Adipocyte (in vitro differentiated cells): Measurements from ENCODE around the gene KISS1R.
"Not testable (repeated sequence)": the region's sequence is repeated elsewhere in the genome, so short reads cannot be mapped to it uniquely, and the experiment has no call there.

ENCODE experiments used
- DNase-seq: peaks from one replicate; pipeline ENCODE4 v3.0.0-alpha.2; 2015; ENCODE audit warnings: low read depth
- H3K27me3 ChIP-seq: replicated peaks from 2 replicates; pipeline ENCODE4 v1.7.0; 2013; ENCODE audit warnings: mild to moderate bottlenecking, low read length, moderate library complexity; ENCODE audit not compliant: control insufficient read depth, insufficient read depth
- H3K36me3 ChIP-seq: 2 replicates; pipeline ENCODE4 v1.7.0; 2013; ENCODE audit warnings: low read length, mild to moderate bottlenecking, moderate library complexity; ENCODE audit not compliant: control insufficient read depth, insufficient read depth, severe bottlenecking
- H3K4me1 ChIP-seq: 2 replicates; pipeline ENCODE4 v1.7.0; 2013; ENCODE audit warnings: mild to moderate bottlenecking, low read length, moderate library complexity; ENCODE audit not compliant: control insufficient read depth, insufficient read depth
- H3K4me3 ChIP-seq: 2 replicates; pipeline ENCODE4 v1.7.0; 2013; ENCODE audit warnings: mild to moderate bottlenecking, low read length, moderate library complexity
- H3K9ac ChIP-seq: 2 replicates; pipeline ENCODE4 v1.7.0; 2013; ENCODE audit warnings: mild to moderate bottlenecking, low read length, moderate library complexity
- H3K9me3 ChIP-seq: 2 replicates; pipeline ENCODE4 v1.7.0; 2013; ENCODE audit warnings: mild to moderate bottlenecking, low read length, moderate library complexity; ENCODE audit not compliant: control insufficient read depth

The KISS1R gene

GRCh38 chr19:873561-874041 lies 43.5 kb upstream of the KISS1R start:
- DNase-seq, result no peak
- no peaks in the 10 kb centered on the region for H3K9me3 ChIP-seq
- peaks cover 22% of the 10 kb centered on the region for H3K4me1 ChIP-seq
- H3K9ac ChIP-seq, result no peak overlapping the region
- no peak overlapping the region for H3K4me3 ChIP-seq
- H3K36me3 ChIP-seq, result peaks cover 21% of the 10 kb centered on the region
- no peaks in the 10 kb centered on the region for H3K27me3 ChIP-seq

DNA sequence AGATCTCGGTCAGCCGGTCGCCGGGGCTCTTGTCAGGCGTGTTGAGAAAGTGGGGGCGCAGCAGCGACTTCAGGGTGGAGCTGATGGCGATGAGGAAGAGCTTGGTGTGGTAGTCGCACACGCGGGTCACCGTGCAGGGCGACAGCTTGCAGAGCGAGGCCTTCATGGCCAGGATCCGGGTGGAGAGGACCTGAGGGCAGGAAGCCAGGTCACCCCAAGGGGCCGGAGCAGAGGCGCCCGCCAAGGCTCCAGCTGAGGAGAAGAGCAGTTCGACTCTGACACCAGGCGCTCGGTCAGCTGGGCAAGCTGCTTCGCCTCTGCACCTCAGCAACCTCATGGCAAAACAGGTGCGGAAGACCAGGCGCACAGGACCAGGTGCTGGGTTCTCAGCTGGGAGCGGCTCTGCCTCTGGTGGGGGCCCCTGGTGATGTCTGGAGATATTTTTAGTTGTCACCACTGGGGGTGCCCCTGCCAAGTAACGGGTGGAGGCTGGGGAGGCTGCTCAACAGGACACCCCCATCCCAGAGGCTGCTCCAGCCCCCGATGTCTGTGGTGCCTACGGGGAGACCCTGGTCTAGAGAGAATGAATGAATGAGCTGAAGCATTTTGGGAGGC lies 41.8 kb upstream of the KISS1R start:
- H3K36me3 ChIP-seq, result peaks cover 24% of the 10 kb centered on the region
- H3K4me3 ChIP-seq, result no peak overlapping the region
- peaks cover 7% of the 10 kb centered on the region for H3K4me1 ChIP-seq
- no peak overlapping the region for H3K9ac ChIP-seq
- H3K27me3 ChIP-seq, result no peaks in the 10 kb centered on the region
- no peaks in the 10 kb centered on the region for H3K9me3 ChIP-seq
- no peak for DNase-seq

DNA sequence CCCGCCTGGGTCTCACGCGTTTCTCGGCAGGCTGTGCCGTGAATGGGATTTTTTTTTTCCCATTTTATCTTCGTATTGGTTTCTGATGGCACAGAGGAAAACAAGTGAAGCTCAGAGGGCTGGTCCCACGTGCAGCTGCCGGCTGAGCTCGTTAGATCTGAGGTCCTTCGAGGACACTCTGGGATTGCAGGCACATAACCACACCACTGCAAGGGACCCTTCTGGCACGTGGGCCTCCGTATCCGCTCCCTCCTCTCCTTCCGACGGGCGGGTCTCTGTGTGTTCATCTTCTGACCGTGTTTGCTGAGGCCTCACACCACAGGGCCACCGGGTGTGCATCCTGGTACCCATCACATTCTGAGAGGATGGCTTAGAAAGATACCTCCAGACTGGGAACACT lies 41.0 kb upstream of the KISS1R start:
- H3K9me3 ChIP-seq, result no peaks in the 10 kb centered on the region
- no peak for DNase-seq
- no peaks in the 10 kb centered on the region for H3K27me3 ChIP-seq
- H3K4me3 ChIP-seq, result no peak overlapping the region
- peaks cover 28% of the 10 kb centered on the region for H3K36me3 ChIP-seq
- peaks cover 3% of the 10 kb centered on the region for H3K4me1 ChIP-seq
- no peak overlapping the region for H3K9ac ChIP-seq

DNA sequence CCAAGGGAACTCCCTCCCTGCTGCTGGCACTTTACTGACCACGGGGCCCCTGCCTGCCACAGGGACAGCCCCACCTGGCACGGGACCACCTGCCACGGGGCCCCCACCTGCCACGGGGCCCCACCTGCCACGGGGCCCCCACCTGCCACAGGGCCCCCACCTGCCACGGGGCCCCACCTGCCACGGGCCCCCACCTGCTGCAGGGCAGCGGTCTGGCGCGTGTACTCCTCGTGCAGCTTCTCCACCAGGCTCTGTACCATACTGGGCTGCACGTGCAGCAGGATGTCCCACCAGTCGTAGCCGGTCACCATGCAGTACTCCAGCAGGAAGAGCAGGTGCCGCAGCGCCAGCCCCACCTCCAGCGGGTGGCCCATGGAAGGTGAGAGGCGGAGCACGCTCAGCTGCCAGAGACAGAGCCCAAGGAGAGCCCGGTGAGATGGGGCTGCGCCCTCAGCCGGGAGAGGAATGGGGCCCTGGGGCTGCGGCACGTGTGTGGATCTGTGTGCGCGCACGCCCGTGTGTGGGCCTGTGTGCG lies 40.3 kb upstream of the KISS1R start:
- H3K9me3 ChIP-seq, result no peaks in the 10 kb centered on the region
- peaks cover 3% of the 10 kb centered on the region for H3K4me1 ChIP-seq
- H3K4me3 ChIP-seq, result no peak overlapping the region
- peaks cover 35% of the 10 kb centered on the region for H3K36me3 ChIP-seq
- H3K9ac ChIP-seq, result no peak overlapping the region
- no peaks in the 10 kb centered on the region for H3K27me3 ChIP-seq
- no peak for DNase-seq

DNA sequence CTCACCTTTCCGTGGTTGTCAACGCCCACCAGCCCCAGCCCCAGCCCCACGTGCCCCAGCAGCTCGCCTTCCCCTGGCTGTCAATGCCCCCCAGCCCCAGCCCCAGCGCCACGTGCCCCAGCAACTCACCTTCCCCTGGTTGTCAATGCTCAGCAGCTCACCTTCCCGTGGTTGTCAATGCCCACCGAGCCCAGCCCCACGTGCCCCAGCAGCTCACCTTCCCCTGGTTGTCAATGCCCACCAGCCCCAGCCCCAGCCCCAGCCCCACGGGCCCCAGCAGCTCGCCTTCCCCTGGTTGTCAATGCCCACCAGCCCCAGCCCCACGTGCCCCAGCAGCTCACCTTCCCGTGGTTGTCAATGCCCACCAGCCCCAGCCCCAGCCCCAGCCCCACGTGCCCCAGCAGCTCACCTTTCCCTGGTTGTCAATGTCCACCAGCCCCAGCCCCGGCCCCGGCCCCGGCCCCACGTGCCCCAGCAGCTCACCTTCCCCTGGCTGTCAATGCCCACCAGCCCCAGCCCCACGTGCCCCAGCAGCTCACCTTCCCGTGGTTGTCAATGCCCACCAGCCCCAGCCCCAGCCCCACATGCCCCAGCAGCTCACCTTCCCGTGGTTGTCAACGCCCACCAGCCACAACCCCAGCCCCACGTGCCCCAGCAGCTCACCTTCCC lies 39.0 kb upstream of the KISS1R start:
- H3K9ac ChIP-seq, H3K4me1 ChIP-seq, H3K9me3 ChIP-seq, H3K4me3 ChIP-seq, DNase-seq, H3K27me3 ChIP-seq: not testable (repeated sequence)
- peaks cover 48% of the 10 kb centered on the region for H3K36me3 ChIP-seq

DNA sequence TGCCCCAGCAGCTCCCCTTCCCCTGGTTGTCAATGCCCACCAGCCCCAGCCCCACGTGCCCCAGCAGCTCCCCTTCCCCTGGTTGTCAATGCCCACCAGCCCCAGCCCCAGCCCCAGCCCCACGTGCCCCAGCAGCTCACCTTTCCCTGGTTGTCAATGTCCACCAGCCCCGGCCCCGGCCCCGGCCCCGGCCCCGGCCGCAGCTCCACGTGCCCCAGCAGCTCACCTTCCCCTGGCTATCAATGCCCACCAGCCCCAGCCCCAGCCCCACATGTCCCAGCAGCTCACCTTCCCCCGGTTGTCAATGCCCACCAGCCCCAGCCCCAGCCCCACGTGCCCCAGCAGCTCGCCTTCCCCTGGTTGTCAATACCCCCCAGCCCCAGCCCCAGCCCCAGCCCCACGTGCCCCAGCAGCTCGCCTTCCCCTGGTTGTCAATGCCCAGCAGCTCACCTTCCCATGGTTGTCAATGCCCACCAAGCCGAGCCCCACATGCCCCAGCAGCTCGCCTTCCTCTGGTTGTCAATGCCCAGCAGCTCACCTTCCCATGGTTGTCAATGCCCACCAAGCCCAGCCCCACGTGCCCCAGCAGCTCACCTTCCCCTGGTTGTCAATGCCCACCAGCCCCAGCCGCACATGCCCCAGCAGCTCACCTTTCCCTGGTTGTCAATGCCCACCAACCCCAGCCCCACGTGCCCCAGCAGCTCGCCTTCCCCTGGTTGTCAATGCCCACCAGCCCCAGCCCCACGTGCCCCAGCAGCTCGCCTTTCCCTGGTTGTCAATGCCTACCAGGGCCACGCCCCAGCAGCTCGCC lies 38.2 kb upstream of the KISS1R start:
- DNase-seq, H3K4me1 ChIP-seq: not testable (repeated sequence)
- H3K36me3 ChIP-seq, result peaks cover 53% of the 10 kb centered on the region

GRCh38 chr19:879711-880438 lies 37.3 kb upstream of the KISS1R start:
- Histone ChIP-seq H3K9me3 (no peaks in the 10 kb centered on the region), H3K4me1 (no peaks in the 10 kb centered on the region), H3K36me3 (peaks cover 53% of the 10 kb centered on the region), H3K9ac (no peak overlapping the region), H3K4me3 (no peak overlapping the region), H3K27me3 (no peaks in the 10 kb centered on the region)
- no peak for DNase-seq

More for the DNA sequence above, 38.2 kb upstream of the KISS1R start:
- H3K9me3 ChIP-seq, H3K27me3 ChIP-seq, H3K9ac ChIP-seq, H3K4me3 ChIP-seq: not testable (repeated sequence)

- H3K9me3 ChIP-seq, result no peaks in the 10 kb centered on the region
- no peak overlapping the region for H3K4me3 ChIP-seq
- no peaks in the 10 kb centered on the region for H3K4me1 ChIP-seq
- H3K27me3 ChIP-seq, result no peaks in the 10 kb centered on the region
- H3K9ac ChIP-seq, result no peak overlapping the region
- H3K36me3 ChIP-seq, result peaks cover 53% of the 10 kb centered on the region
- no peak for DNase-seq
Measured at GRCh38 chr19:881385-882071, 35.6 kb upstream of the KISS1R start.

GRCh38 chr19:882871-883497 lies 34.1 kb upstream of the KISS1R start:
- Histone ChIP-seq H3K9me3 (no peaks in the 10 kb centered on the region), H3K36me3 (peaks cover 54% of the 10 kb centered on the region), H3K9ac (no peak overlapping the region), H3K4me1 (no peaks in the 10 kb centered on the region), H3K27me3 (no peaks in the 10 kb centered on the region), H3K4me3 (no peak overlapping the region)
- no peak for DNase-seq

- Histone ChIP-seq H3K27me3 (no peaks in the 10 kb centered on the region), H3K9me3 (no peaks in the 10 kb centered on the region), H3K4me3 (no peak overlapping the region), H3K9ac (no peak overlapping the region), H3K36me3 (peaks cover 54% of the 10 kb centered on the region), H3K4me1 (no peaks in the 10 kb centered on the region)
- DNase-seq, result no peak
Measured at GRCh38 chr19:883661-884211, 33.4 kb upstream of the KISS1R start.
